SK-MEL-5 (cell line): Measurements from ENCODE around the gene CA5B. TPM values are rescaled to one million over a fixed set of nuclear protein-coding genes. Genes with fewer than 3 reads are reported as not detected.
"Not testable (repeated sequence)": the region's sequence is repeated elsewhere in the genome, so short reads cannot be mapped to it uniquely, and the experiment has no call there.

Source experiments
- DNase-seq: peaks from one replicate; pipeline ENCODE4 v3.0.0-alpha.2; 2016; ENCODE audit warnings: low read depth, low spot score
- in situ Hi-C: cut with HindIII; loops from 2 replicates; pipeline ENCODE4 v1.10.0; 2016; ENCODE audit warnings: low sequenced_read_pairs, high pct_unique_total_duplicates, low pct_unique_long_range_greater_than_20kb
- total RNA-seq: library from RNA; depleted of rRNA; stranded (reverse); fragments of >200 nt; shearing (Covaris generic); gene quantifications from 2 replicates; pipeline ENCODE4 v1.2.3, GENCODE V29; 2014

CA5B gene
- total RNA-seq, 1 experiment from 2014 or later, result 3.0 TPM

GRCh38 chrX:15744181-15744867 lies 6.3 kb downstream of the CA5B start:
- in situ Hi-C loops, result no loop called here
- no peak for DNase-seq

- in situ Hi-C loops, result no loop called here
- DNase-seq, result no peak
Observed at GRCh38 chrX:15745179-15745578, 7.1 kb downstream of the CA5B start.

GRCh38 chrX:15746651-15747050 lies 8.6 kb downstream of the CA5B start:
- in situ Hi-C loops, DNase-seq: not testable (repeated sequence)

GRCh38 chrX:15747626-15748173 lies 9.6 kb downstream of the CA5B start:
- DNase-seq, result no peak
- in situ Hi-C loops, result no loop called here

- in situ Hi-C loops, result no loop called here
- no peak for DNase-seq
Observed at GRCh38 chrX:15748841-15749240, 10.8 kb downstream of the CA5B start.

GRCh38 chrX:15749642-15750610 lies 11.9 kb downstream of the CA5B start:
- DNase-seq, result no peak
- in situ Hi-C loops, result no loop called here

GRCh38 chrX:15750611-15751154 lies 12.6 kb downstream of the CA5B start:
- no peak for DNase-seq
- in situ Hi-C loops, result no loop called here

GRCh38 chrX:15751155-15751819 lies 13.2 kb downstream of the CA5B start:
- in situ Hi-C loops, result no loop called here
- no peak for DNase-seq

GRCh38 chrX:15755091-15755490 lies 17.0 kb downstream of the CA5B start:
- in situ Hi-C loops, result no loop called here
- DNase-seq, result no peak

- in situ Hi-C loops, result no loop called here
- peak; percentile 4 for DNase-seq
Observed at GRCh38 chrX:15758140-15758539, 20.1 kb downstream of the CA5B start.

GRCh38 chrX:15759886-15760285 lies 21.8 kb downstream of the CA5B start:
- DNase-seq, in situ Hi-C loops: not testable (repeated sequence)

GRCh38 chrX:15761564-15762191 lies 23.6 kb downstream of the CA5B start:
- in situ Hi-C loops, result no loop called here
- peak; percentile 59 for DNase-seq

- in situ Hi-C loops, result no loop called here
Observed at GRCh38 chrX:15769300-15769954, 31.4 kb downstream of the CA5B start.

GRCh38 chrX:15781961-15782699 lies 44.1 kb downstream of the CA5B start:
- in situ Hi-C loops, result no loop called here
- DNase-seq, result peak; percentile 28

More at GRCh38 chrX:15769300-15769954, 31.4 kb downstream of the CA5B start:
- DNase-seq, result no peak

- in situ Hi-C loops, result no loop called here
- no peak for DNase-seq
Observed at GRCh38 chrX:15785176-15785750, 47.2 kb downstream of the CA5B start.

GRCh38 chrX:15786915-15787314 lies 48.8 kb downstream of the CA5B start:
- in situ Hi-C loops, result no loop called here
- DNase-seq, result no peak
